Measurements from ENCODE around the gene DNAH10. TPM values are rescaled to one million over a fixed set of nuclear protein-coding genes. Genes with fewer than 3 reads are reported as not detected.

Gene DNAH10
- total RNA-seq, 1 donor from 2014 or later: 0.51 TPM

DNA sequence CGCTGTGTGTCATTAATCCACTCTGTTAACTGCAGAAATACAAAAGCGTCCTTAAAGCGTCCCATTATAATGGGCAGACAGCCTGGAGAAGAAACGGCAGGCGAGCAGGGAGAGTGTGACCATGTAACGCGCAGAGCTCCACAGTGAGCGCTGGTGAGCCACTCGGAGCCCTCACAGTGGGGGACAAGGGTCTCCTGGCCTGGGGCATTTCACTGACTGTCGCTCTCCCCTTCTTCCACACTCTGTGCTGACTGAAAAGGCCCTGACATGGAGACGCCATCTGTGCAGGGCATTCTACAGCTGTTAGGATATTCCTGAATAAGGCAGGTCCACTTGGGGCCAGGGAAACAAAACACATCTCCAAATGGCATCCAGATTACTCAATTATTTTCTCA lies 186.3 kb downstream of the DNAH10 start:
- intact Hi-C loops (cut with micrococcal nuclease): no loop called here
- CTCF ChIA-PET: no interaction called here
- Mint-ChIP-seq H3K9me3 (no peaks in the 10 kb centered on the region), H3K4me3 (no peak overlapping the region), H3K27me3 (no peaks in the 10 kb centered on the region), H3K27ac (no peak overlapping the region), H3K36me3 (ENCODE audit: low read depth) (peaks cover 33% of the 10 kb centered on the region), H3K4me1 (no peaks in the 10 kb centered on the region)
- no peak for DNase-seq
- no peak for ATAC-seq (ENCODE audit: low read depth)
- TF ChIP-seq, protein P1, sequence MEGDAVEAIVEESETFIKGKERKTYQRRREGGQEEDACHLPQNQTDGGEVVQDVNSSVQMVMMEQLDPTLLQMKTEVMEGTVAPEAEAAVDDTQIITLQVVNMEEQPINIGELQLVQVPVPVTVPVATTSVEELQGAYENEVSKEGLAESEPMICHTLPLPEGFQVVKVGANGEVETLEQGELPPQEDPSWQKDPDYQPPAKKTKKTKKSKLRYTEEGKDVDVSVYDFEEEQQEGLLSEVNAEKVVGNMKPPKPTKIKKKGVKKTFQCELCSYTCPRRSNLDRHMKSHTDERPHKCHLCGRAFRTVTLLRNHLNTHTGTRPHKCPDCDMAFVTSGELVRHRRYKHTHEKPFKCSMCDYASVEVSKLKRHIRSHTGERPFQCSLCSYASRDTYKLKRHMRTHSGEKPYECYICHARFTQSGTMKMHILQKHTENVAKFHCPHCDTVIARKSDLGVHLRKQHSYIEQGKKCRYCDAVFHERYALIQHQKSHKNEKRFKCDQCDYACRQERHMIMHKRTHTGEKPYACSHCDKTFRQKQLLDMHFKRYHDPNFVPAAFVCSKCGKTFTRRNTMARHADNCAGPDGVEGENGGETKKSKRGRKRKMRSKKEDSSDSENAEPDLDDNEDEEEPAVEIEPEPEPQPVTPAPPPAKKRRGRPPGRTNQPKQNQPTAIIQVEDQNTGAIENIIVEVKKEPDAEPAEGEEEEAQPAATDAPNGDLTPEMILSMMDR (IDR thresholded peaks at IDR 0.05): no peak
- POLR2A ChIA-PET: no interaction called here

DNA sequence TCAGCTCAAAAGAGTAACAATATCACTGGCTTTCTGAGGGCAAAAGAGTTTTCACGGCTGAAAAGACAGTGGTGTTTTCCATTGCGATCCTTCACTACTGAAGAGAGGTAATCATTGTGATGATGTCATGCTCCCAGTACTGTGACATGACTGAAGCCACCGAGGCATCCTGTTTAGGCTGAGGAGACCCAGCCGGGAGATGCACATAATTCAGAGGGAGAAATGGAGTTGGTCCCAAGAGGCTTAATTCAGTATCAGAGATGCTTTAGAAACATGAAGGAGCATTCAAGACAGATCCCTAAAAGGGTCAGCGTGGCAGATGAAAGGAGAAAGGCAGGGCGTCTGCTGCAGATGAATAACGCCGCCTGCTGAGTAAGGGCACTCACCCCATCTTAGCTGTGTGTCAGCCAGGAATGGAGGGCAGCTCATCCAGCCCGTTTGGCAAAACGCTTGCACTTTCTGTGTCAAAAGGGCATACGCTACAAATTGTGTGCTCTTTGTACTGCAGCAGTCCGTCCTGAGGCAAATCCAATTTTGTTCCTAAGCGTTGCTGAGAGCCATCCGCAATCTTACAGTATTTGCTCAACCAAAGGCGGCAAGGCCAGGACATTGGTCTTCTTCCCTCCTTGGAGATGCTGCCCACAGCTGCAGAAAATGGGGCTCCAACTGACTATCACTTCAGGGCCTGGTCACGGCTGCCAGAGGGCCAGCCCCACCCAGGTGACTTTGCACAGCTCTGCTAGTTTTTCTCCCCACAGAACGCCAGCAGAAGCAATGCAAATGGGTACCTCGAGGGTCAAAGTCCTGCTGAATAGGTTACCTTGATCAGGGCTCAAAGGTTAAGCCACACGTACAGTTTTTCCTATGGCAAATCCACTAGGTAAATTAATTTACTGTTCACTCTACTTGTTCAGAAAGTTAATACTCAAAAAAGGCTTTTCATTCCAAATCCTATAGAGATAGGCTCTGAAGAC lies 187.0 kb downstream of the DNAH10 start:
- no peaks in the 10 kb centered on the region for H3K27me3 Mint-ChIP-seq
- H3K9me3 Mint-ChIP-seq: no peaks in the 10 kb centered on the region
- TF ChIP-seq, protein P1 (IDR thresholded peaks at IDR 0.05): no peak
- ATAC-seq (ENCODE audit: low read depth) (no peak), DNase-seq (no peak)
- ChIA-PET POLR2A (no interaction called here), CTCF (no interaction called here)
- no peak overlapping the region for H3K27ac Mint-ChIP-seq
- H3K4me1 Mint-ChIP-seq: no peaks in the 10 kb centered on the region
- H3K4me3 Mint-ChIP-seq: no peak overlapping the region
- intact Hi-C loops (cut with micrococcal nuclease): no loop called here
- peaks cover 29% of the 10 kb centered on the region for H3K36me3 Mint-ChIP-seq (ENCODE audit: low read depth)

DNA sequence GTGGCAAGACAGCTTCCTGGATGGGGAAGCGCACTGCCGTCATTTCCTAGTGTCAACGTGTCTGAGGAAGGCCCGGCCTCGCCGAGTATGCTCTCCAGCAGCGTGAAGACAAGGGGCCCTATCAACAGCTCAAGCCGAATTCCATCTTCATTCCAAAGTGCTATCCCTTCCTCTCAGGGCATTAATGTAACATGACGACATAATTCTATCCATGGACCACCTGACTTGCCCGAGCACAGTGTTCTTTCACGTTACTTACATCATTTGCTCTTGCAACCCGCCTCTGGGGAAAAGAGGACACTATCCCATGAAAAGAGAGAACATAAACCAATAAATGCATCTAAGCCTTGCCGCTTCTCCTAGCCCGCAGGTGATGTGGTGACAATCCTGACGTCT lies 187.7 kb downstream of the DNAH10 start:
- Mint-ChIP-seq H3K27me3 (no peaks in the 10 kb centered on the region), H3K27ac (no peak overlapping the region), H3K4me1 (no peaks in the 10 kb centered on the region), H3K36me3 (ENCODE audit: low read depth) (peaks cover 24% of the 10 kb centered on the region), H3K9me3 (no peaks in the 10 kb centered on the region), H3K4me3 (no peak overlapping the region)
- ChIA-PET CTCF (no interaction called here), POLR2A (no interaction called here)
- TF ChIP-seq, protein P1 (IDR thresholded peaks at IDR 0.05): no peak
- DNase-seq: no peak
- ATAC-seq (ENCODE audit: low read depth): no peak
- intact Hi-C loops (cut with micrococcal nuclease): no loop called here

DNA sequence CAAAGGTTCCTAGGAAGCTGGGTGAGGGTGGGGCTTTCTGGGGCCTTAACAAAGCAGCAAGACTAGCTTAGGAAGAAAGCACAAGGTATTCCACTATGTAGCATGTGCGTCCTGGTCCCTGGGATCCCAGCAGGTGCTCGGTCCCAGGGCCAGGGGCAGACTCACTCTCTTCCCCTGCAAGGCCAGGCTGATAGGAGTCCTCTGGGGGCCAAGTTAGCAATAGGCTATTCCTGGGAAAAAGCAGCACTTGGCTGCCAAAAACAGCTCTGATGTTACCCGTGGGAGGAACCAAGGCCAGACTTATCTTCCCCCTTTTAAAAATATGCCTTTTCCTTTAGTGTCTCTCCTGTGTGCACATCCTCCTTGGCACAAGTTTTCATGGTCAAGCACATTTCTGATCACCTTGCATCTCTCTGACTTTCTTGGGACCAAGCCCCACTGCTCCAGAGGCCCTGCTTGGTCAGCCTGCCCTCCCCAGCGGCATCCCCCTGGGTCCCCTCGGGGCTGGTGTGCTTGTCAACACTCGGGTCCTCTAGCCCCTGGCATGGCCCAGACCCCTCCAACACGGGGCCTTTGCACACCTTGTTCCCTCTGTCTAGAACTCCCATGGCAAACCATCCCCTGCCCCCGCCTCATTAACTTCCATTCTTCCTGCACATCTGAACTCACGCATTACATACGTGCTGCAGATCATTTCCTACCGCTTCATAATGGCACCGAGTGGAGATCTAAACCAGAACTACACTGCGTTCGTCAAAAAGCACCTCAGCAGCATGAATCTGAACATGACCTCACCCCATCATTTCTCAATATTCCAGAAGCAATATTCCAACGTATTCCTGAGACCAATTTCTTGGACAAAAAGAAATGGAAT lies 188.6 kb downstream of the DNAH10 start:
- POLR2A ChIA-PET: no interaction called here
- intact Hi-C loops (cut with micrococcal nuclease): no loop called here
- no peaks in the 10 kb centered on the region for H3K4me1 Mint-ChIP-seq
- DNase-seq (no peak), ATAC-seq (ENCODE audit: low read depth) (no peak)
- peaks cover 17% of the 10 kb centered on the region for H3K36me3 Mint-ChIP-seq (ENCODE audit: low read depth)
- H3K4me3 Mint-ChIP-seq: no peak overlapping the region
- CTCF ChIA-PET: interaction anchor here (1.0 kb wide), 1 partner anchor 35 kb away, joined by 3 read pairs; no protein-coding TSS in a partner anchor
- TF ChIP-seq, protein P1 (IDR thresholded peaks at IDR 0.05): no peak
- no peaks in the 10 kb centered on the region for H3K27me3 Mint-ChIP-seq
- H3K9me3 Mint-ChIP-seq: no peaks in the 10 kb centered on the region
- H3K27ac Mint-ChIP-seq: no peak overlapping the region

DNA sequence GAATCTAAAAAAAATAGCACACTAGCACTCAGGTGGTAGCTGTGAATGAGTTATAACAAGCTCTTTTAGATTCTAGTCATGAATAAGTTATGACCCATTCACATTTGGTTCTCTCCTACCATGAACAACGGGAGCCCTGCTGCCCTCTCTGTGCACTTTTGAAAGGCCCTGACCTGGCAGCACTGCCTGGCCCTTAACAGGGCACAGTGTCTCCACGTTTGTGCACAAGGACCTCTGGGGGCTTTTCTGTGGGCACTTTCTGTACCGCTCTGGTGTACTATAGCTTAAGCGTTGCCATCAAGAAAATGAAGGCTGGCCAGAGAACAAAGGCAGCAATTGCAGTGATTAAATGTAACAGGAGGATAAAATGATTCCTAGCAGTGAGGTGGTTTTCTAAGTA lies 189.4 kb downstream of the DNAH10 start:
- DNase-seq (no peak), ATAC-seq (ENCODE audit: low read depth) (no peak)
- intact Hi-C loops (cut with micrococcal nuclease): no loop called here
- TF ChIP-seq, protein P1 (IDR thresholded peaks at IDR 0.05): no peak
- ChIA-PET CTCF (interaction anchor here (1.0 kb wide), 1 partner anchor 34 kb away, joined by 3 read pairs; no protein-coding TSS in a partner anchor), POLR2A (no interaction called here)
- no peak overlapping the region for H3K4me3 Mint-ChIP-seq
- no peaks in the 10 kb centered on the region for H3K27me3 Mint-ChIP-seq
- H3K27ac Mint-ChIP-seq: no peak overlapping the region
- no peaks in the 10 kb centered on the region for H3K4me1 Mint-ChIP-seq
- no peaks in the 10 kb centered on the region for H3K9me3 Mint-ChIP-seq
- H3K36me3 Mint-ChIP-seq (ENCODE audit: low read depth): peaks cover 11% of the 10 kb centered on the region
